K562 (cell line): ENCODE data around the gene HSPB2. TPM values are rescaled to one million over a fixed set of nuclear protein-coding genes. Genes with fewer than 3 reads are reported as not detected.

Experiments
- AFF1 ChIP-seq, 2 experiments: fragments of 450-650 bp; IDR thresholded peaks; 2 replicates each; pipeline ENCODE4 v1.6.1; 2018; ENCODE audit warnings: mild to moderate bottlenecking in 2 of 2, low read depth in 1 of 2; ENCODE audit not compliant: partially characterized antibody in 2 of 2
- ARID4B ChIP-seq: sonication (generic); formaldehyde crosslinking; IDR thresholded peaks from 2 replicates; pipeline ENCODE4 v1.8.0; 2022; ENCODE audit warnings: mild to moderate bottlenecking, missing genetic modification reagents
- E2F6 ChIP-seq, 2 experiments: IDR thresholded peaks; 2 replicates each; pipeline ENCODE4 v1.6.1; 2011; ENCODE audit warnings: borderline replicate concordance in 1 of 2, control low read depth in 1 of 2, low read depth in 1 of 2, low read length in 1 of 2, mild to moderate bottlenecking in 1 of 2, mixed read lengths in 1 of 2, moderate library complexity in 1 of 2; ENCODE audit not compliant: insufficient read depth in 1 of 2, insufficient read length in 1 of 2, poor library complexity in 1 of 2, severe bottlenecking in 1 of 2; ENCODE audit errors: extremely low read depth in 1 of 2
- EP400 ChIP-seq: fragments of 450-650 bp; IDR thresholded peaks from 2 replicates; pipeline ENCODE4 v1.6.1; 2017; ENCODE audit warnings: antibody characterized with exemption, mild to moderate bottlenecking, moderate library complexity
- KAT7 ChIP-seq: sonication (generic); formaldehyde crosslinking; IDR thresholded peaks from 2 replicates; pipeline ENCODE4 v1.8.0; 2022; ENCODE audit warnings: missing genetic modification reagents, mild to moderate bottlenecking, borderline replicate concordance
- KDM2B ChIP-seq: fragments of 250-450 bp; sonication (Bioruptor Pico); IDR thresholded peaks from 2 replicates; pipeline ENCODE4 v1.8.0; 2021; ENCODE audit warnings: mild to moderate bottlenecking, moderate library complexity
- MYC ChIP-seq, 2 experiments: fragments of 250-450 bp in 1 of 2; sonication (Bioruptor Pico) in 1 of 2; IDR thresholded peaks; 2 replicates each; pipeline versions ENCODE4 v1.5.1 to v1.6.1; 2012 to 2021; ENCODE audit warnings: low read depth in 2 of 2, borderline replicate concordance in 1 of 2, improper control_type of control experiment in 1 of 2, low read length in 1 of 2, mild to moderate bottlenecking in 1 of 2, moderate library complexity in 1 of 2
- TAL1 ChIP-seq: fragments of 450-650 bp; IDR thresholded peaks from 2 replicates; pipeline ENCODE4 v1.6.1; 2016; ENCODE audit warnings: mild to moderate bottlenecking
- TEAD4 ChIP-seq, 2 experiments: sonication (generic) in 1 of 2; formaldehyde crosslinking in 1 of 2; IDR thresholded peaks; 2 replicates each; pipeline versions ENCODE4 v1.6.1 to v1.8.0; 2012 to 2022; ENCODE audit warnings: borderline replicate concordance in 1 of 2, inconsistent platforms in 1 of 2, low read length in 1 of 2, mild to moderate bottlenecking in 1 of 2, missing genetic modification reagents in 1 of 2
- ZNF197 ChIP-seq: fragments of 200-800 bp; sonication (Bioruptor generic); IDR thresholded peaks from 2 replicates; pipeline ENCODE4 v1.6.1; 2016; ENCODE audit warnings: low read depth, missing genetic modification characterization, missing compliant biosample characterization
- ZNF512 ChIP-seq: IDR thresholded peaks from 2 replicates; pipeline ENCODE4 v1.6.1; 2016; ENCODE audit warnings: missing genetic modification characterization, missing compliant biosample characterization
- ZNF766 ChIP-seq: fragments of 200-800 bp; sonication (Bioruptor generic); conservative IDR thresholded peaks from 2 replicates; pipeline ENCODE4 v1.6.1; 2016; ENCODE audit warnings: missing genetic modification characterization, missing compliant biosample characterization
- polyA plus RNA-seq, 8 experiments: library from polyadenylated mRNA; depleted of rRNA in 4 of 8; stranded (reverse) in 5 of 8; unstranded in 3 of 8; fragments of >200 nt; fragmentation: Nextera tagmentation in 2 of 8; fragmentation: Illumina TruSeq in 1 of 8; extraction: Ambion mirVana in 2 of 8; extraction: Trizol in 1 of 8; gene quantifications; 2 replicates each; pipeline versions ENCODE4 v1.2.1 to v1.2.3, GENCODE V29; 2011 to 2014; ENCODE audit warnings: inconsistent platforms in 1 of 8, missing spikeins in 1 of 8
- total RNA-seq, 7 experiments: library from RNA; depleted of rRNA in 6 of 7; stranded (reverse); fragments of >200 nt in 6 of 7; fragmentation: Illumina TruSeq in 2 of 7; extraction: Trizol in 2 of 7; gene quantifications; 2 replicates each; pipeline versions ENCODE4 v1.2.1 to v1.2.3, GENCODE V29; 2011 to 2021; ENCODE audit warnings: low replicate concordance in 1 of 7

The HSPB2 gene
- total and polyA plus RNA-seq, 9 of the 15 experiments (the other 6 are each of a cell fraction or from before 2014, with no cell fraction given), result 0.06 to 0.35 (median 0.11) TPM; not detected in 5

- TF ChIP-seq AFF1 (IDR thresholded peaks at IDR 0.05; ENCODE audit: low read depth in 1 of 2, partially characterized antibody in 2 of 2) (peak in 1 of 2 experiments; percentile 75), KAT7 (peak; percentile 81; the same call in 1 of the 2 replicates), MYC (IDR thresholded peaks at IDR 0.05; ENCODE audit: low read depth, low read length) (peak; percentile 71), MYC (CRISPR knock-in tag; IDR thresholded peaks at IDR 0.05; ENCODE audit: borderline replicate concordance, low read depth) (peak; percentile 18; the same call in 1 of the 2 replicates), ZNF197 (0 out of 2 replicates have a peak, but pooled peaks have one; percentile 34), ZNF766 (CRISPR knock-in tag) (0 out of 2 replicates have a peak, but pooled peaks have one; percentile 77), ZNF512 (tag) (no peak), KDM2B (CRISPR knock-in tag) (no peak), E2F6 (IDR thresholded peaks at IDR 0.05; ENCODE audit: borderline replicate concordance in 1 of 2, extremely low read depth in 1 of 2, insufficient read depth in 1 of 2, insufficient read length in 1 of 2, low read depth in 1 of 2, low read length in 1 of 2, poor library complexity in 1 of 2, severe bottlenecking in 1 of 2) (peak in 1 of 2 experiments; percentile 49), ARID4B (CRISPR knock-in tag) (peak; percentile 77), EP400 (peak; percentile 98), TEAD4 (IDR thresholded peaks at IDR 0.05; ENCODE audit: low read length) (peak; percentile 40), TEAD4 (CRISPR knock-in tag; IDR thresholded peaks at IDR 0.05; ENCODE audit: borderline replicate concordance) (no peak), TAL1 (0 out of 2 replicates have a peak, but pooled peaks have one; percentile 2)
Measured at GRCh38 chr11:111878849-111879636, 33.5 kb upstream of the HSPB2 start, which contains the start of the genes CFAP68 and FDXACB1 (continued).
